ENCODE results near the gene FANCG.
A peak's percentile ranks its signal among the peaks of the same experiment; 100 is the strongest.

Gene FANCG

DNA sequence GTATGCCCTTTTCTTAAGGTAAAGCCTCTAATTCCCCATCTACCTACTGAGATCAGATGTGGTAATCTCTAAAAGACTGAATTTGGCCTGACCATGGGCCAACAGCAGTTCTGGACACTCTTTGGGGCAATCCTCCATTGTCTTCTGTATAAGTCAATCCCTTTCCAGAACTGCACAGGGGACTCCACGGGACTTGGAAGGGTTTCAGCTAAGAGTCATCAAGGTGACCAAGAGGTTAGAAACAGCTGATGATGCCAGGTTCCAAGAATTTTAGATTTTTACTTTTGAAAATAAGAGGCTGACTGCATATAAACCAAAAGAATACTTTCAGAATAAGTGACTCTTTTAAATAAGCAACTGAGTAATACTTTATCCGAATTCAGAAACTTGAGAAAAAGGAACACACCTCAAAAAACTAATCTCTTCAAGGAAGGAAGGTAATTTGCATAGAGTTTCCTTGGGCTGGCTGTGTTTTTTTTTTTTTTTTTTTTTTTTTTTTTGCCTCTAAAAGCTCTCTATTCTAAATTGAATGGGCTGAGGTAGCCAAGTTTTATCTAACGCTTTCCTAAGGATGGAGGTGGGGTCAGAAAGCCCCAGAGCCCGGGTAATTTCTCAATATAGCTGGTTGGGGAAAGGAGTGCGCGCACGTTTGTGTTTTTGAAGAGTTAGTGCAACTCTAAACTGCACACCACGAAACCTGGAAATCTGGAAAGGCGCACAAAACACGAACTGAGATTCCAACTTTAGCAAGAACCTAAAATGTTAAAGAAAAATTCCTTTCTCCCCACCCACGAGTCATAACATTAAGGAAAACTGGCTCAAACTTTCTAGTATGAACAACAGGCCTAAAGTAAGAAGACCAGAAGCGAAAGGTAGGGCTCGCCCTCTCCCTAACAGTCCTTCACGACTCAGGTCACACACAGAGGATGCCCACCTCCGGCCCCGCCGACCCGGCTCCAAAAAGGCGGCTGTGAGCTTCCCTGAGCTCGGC lies 8.6 kb downstream of the FANCG start:
- H3K27me3 ChIP-seq (ENCODE audit: insufficient read depth, low read length, poor library complexity, severe bottlenecking), result no peaks in the 10 kb centered on the region
- H3K9me2 ChIP-seq (replicated peaks; ENCODE audit: low read depth, low read length), result no peaks in the 10 kb centered on the region
- no peak for TF ChIP-seq EZH2phosphoT487 (IDR thresholded peaks at IDR 0.05; ENCODE audit: borderline replicate concordance)
- TF ChIP-seq, protein P1, sequence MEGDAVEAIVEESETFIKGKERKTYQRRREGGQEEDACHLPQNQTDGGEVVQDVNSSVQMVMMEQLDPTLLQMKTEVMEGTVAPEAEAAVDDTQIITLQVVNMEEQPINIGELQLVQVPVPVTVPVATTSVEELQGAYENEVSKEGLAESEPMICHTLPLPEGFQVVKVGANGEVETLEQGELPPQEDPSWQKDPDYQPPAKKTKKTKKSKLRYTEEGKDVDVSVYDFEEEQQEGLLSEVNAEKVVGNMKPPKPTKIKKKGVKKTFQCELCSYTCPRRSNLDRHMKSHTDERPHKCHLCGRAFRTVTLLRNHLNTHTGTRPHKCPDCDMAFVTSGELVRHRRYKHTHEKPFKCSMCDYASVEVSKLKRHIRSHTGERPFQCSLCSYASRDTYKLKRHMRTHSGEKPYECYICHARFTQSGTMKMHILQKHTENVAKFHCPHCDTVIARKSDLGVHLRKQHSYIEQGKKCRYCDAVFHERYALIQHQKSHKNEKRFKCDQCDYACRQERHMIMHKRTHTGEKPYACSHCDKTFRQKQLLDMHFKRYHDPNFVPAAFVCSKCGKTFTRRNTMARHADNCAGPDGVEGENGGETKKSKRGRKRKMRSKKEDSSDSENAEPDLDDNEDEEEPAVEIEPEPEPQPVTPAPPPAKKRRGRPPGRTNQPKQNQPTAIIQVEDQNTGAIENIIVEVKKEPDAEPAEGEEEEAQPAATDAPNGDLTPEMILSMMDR (conservative IDR thresholded peaks at IDR 0.05; ENCODE audit: low read length), result no peak
- peak overlapping the region; percentile 99 for H3K4me2 ChIP-seq (ENCODE audit: low read depth, low read length, poor library complexity, severe bottlenecking)
- H3K4me1 ChIP-seq (ENCODE audit: insufficient read depth, low read length, poor library complexity, severe bottlenecking), result peaks cover 45% of the 10 kb centered on the region
- peaks cover 64% of the 10 kb centered on the region for H3K79me2 ChIP-seq (ENCODE audit: insufficient read depth, low read length)
- peaks cover 10% of the 10 kb centered on the region for H3F3A ChIP-seq (ENCODE audit: low read depth)
- H2AFZ ChIP-seq (ENCODE audit: low read length), result no peak overlapping the region
- peak overlapping the region; percentile 95 for H3K4me3 ChIP-seq (ENCODE audit: low read length, poor library complexity, severe bottlenecking)
- H3K9me3 ChIP-seq (ENCODE audit: insufficient read depth, low read depth, low read length), result no peaks in the 10 kb centered on the region
- H3K9ac ChIP-seq (ENCODE audit: low read depth, low read length, poor library complexity, severe bottlenecking), result peak overlapping the region; percentile 94
- H3K36me3 ChIP-seq (ENCODE audit: insufficient read depth, low read length), result peaks cover 30% of the 10 kb centered on the region; the same call in 1 of the 2 replicates
- peaks cover 60% of the 10 kb centered on the region for H4K20me1 ChIP-seq (ENCODE audit: insufficient read depth, low read length, poor library complexity, severe bottlenecking)

DNA sequence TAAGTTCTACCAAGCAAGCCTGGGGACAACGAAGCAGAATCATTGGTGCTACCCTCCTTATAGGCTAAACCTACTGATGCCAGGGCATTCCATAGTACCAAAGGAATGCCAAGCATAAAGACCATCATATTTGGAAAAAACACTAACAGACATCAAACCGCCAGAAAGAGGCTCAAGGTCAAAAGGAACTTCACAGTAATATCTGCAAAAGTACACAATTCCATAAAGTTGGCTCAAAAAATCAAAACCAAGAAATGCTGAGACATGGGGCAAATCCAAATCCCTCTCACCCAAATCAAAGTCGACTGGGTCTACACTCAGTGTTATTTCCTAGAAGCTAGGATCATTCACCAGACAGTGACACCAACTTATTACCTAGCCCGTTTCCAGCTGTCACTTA lies 10.7 kb downstream of the FANCG start:
- H3K36me3 ChIP-seq (ENCODE audit: insufficient read depth, low read length), result peaks cover 45% of the 10 kb centered on the region
- H2AFZ ChIP-seq (ENCODE audit: low read length), result no peak overlapping the region
- peaks cover 62% of the 10 kb centered on the region for H3K79me2 ChIP-seq (ENCODE audit: insufficient read depth, low read length)
- H4K20me1 ChIP-seq (ENCODE audit: insufficient read depth, low read length, poor library complexity, severe bottlenecking), result peaks cover 68% of the 10 kb centered on the region
- peak overlapping the region; percentile 95 for H3K4me3 ChIP-seq (ENCODE audit: low read length, poor library complexity, severe bottlenecking)
- H3K9me2 ChIP-seq (replicated peaks; ENCODE audit: low read depth, low read length), result no peaks in the 10 kb centered on the region
- H3K27me3 ChIP-seq (ENCODE audit: insufficient read depth, low read length, poor library complexity, severe bottlenecking), result no peaks in the 10 kb centered on the region
- peak overlapping the region; percentile 10 for H3K9ac ChIP-seq (ENCODE audit: low read depth, low read length, poor library complexity, severe bottlenecking)
- peak overlapping the region; percentile 99 for H3K4me2 ChIP-seq (ENCODE audit: low read depth, low read length, poor library complexity, severe bottlenecking)
- no peak for TF ChIP-seq EZH2phosphoT487 (IDR thresholded peaks at IDR 0.05; ENCODE audit: borderline replicate concordance)
- TF ChIP-seq, protein P1 (conservative IDR thresholded peaks at IDR 0.05; ENCODE audit: low read length), result no peak
- H3K4me1 ChIP-seq (ENCODE audit: insufficient read depth, low read length, poor library complexity, severe bottlenecking), result peaks cover 40% of the 10 kb centered on the region
- H3F3A ChIP-seq (ENCODE audit: low read depth), result peaks cover 10% of the 10 kb centered on the region
- no peaks in the 10 kb centered on the region for H3K9me3 ChIP-seq (ENCODE audit: insufficient read depth, low read depth, low read length)

DNA sequence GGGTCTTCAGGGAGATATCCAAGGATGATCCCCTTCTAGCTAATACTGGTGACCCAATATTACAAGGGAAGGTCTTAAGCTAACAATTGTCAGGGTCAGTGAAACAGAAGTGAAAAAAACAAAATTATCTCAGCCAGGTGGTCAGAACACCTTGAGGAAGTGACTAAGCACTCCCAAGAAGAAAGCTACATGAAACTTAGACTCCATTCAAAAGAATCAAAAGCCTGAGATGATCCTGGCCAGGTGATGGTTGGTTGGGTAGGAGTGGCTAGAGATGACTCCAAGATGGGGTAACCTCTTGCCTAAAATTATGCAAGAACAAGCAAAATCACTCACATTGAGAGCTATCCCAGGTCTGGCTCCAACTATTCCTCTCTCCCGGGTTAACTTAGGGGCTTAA lies 12.7 kb downstream of the FANCG start:
- peak overlapping the region; percentile 95 for H3K4me3 ChIP-seq (ENCODE audit: low read length, poor library complexity, severe bottlenecking)
- no peaks in the 10 kb centered on the region for H3K9me3 ChIP-seq (ENCODE audit: insufficient read depth, low read depth, low read length)
- H3K27me3 ChIP-seq (ENCODE audit: insufficient read depth, low read length, poor library complexity, severe bottlenecking), result no peaks in the 10 kb centered on the region
- H4K20me1 ChIP-seq (ENCODE audit: insufficient read depth, low read length, poor library complexity, severe bottlenecking), result peaks cover 72% of the 10 kb centered on the region
- no peak for TF ChIP-seq EZH2phosphoT487 (IDR thresholded peaks at IDR 0.05; ENCODE audit: borderline replicate concordance)
- TF ChIP-seq, protein P1 (conservative IDR thresholded peaks at IDR 0.05; ENCODE audit: low read length), result no peak
- peaks cover 64% of the 10 kb centered on the region for H3K36me3 ChIP-seq (ENCODE audit: insufficient read depth, low read length)
- peaks cover 34% of the 10 kb centered on the region for H3K4me1 ChIP-seq (ENCODE audit: insufficient read depth, low read length, poor library complexity, severe bottlenecking)
- H3K9ac ChIP-seq (ENCODE audit: low read depth, low read length, poor library complexity, severe bottlenecking), result no peak overlapping the region
- H2AFZ ChIP-seq (ENCODE audit: low read length), result no peak overlapping the region
- H3K9me2 ChIP-seq (replicated peaks; ENCODE audit: low read depth, low read length), result no peaks in the 10 kb centered on the region
- peaks cover 7% of the 10 kb centered on the region for H3F3A ChIP-seq (ENCODE audit: low read depth)
- H3K4me2 ChIP-seq (ENCODE audit: low read depth, low read length, poor library complexity, severe bottlenecking), result peak overlapping the region; percentile 99
- peaks cover 62% of the 10 kb centered on the region for H3K79me2 ChIP-seq (ENCODE audit: insufficient read depth, low read length)
